GM12878 (cell line): ENCODE measurements around the gene SELENOS. TPM values are rescaled to one million over a fixed set of nuclear protein-coding genes. Genes with fewer than 3 reads are reported as not detected.

Experiments used
- ATAC-seq: fragments of 200-7000 bp; cut with Tn5 transposase; 3 replicates; pipeline ENCODE4 v1.9.1; 2020; ENCODE audit warnings: mild to moderate bottlenecking, moderate library complexity
- BruUV-seq: library from RNA; stranded (reverse); fragments of 400-500 nt; replicated peaks from 2 replicates; lab custom pipeline; 2021; lab: Mats Ljungman, UMichigan
- CTCF ChIA-PET: fragments of 300-600 bp; sonication (Branson Sonifier 250); formaldehyde crosslinking; extraction: SDS; loops from one replicate; lab custom pipeline; 2021; ENCODE audit warnings: inconsistent platforms; lab: Yijun Ruan, JAX
- POLR2A ChIA-PET: fragments of 350-600 bp; formaldehyde crosslinking; extraction: SDS; loops from one replicate; lab custom pipeline; 2021; ENCODE audit warnings: inconsistent platforms; lab: Charles Lee
- RAD21 ChIA-PET: fragments of 300-600 bp; sonication (Branson Sonifier 250); formaldehyde crosslinking; loops from one replicate; lab custom pipeline; 2023; ENCODE audit warnings: antibody characterized with exemption; ENCODE audit not compliant: unreplicated experiment; lab: Charles Lee
- SMC1A ChIA-PET: fragments of 300-600 bp; sonication (Branson Sonifier 250); formaldehyde crosslinking; loops from one replicate; lab custom pipeline; 2023; ENCODE audit not compliant: unreplicated experiment, uncharacterized antibody; lab: Charles Lee
- DNase-seq: peaks from one replicate; pipeline ENCODE4 v3.0.0-alpha.2; 2011; ENCODE audit warnings: low read depth, low spot score
- FAIRE-seq: peaks from 3 replicates; lab custom pipeline; 2011; peaks lifted over from hg19 to GRCh38; lab: Jason Lieb, UNC
- H2AFZ ChIP-seq: 2 replicates; pipeline ENCODE4 v1.6.0; 2011; ENCODE audit warnings: low read depth, low read length, control low read depth; ENCODE audit not compliant: control insufficient read depth
- H3K27ac ChIP-seq: 2 replicates; pipeline ENCODE4 v1.5.1; 2011; ENCODE audit warnings: control low read depth; ENCODE audit not compliant: control insufficient read depth, insufficient read depth
- H3K27me3 ChIP-seq, 2 experiments: replicated peaks in 1 of 2; 2 replicates each; pipeline versions ENCODE4 v1.6.0 to v1.6.1; 2011; ENCODE audit warnings: low read length in 1 of 2; ENCODE audit not compliant: control insufficient read depth in 2 of 2, insufficient read depth in 2 of 2
- H3K36me3 ChIP-seq, 2 experiments: 2 replicates each; pipeline ENCODE4 v1.5.1; 2011; ENCODE audit warnings: low read length in 1 of 2; ENCODE audit not compliant: control insufficient read depth in 2 of 2, insufficient read depth in 2 of 2
- H3K4me1 ChIP-seq: 2 replicates; pipeline ENCODE4 v1.6.1; 2011; ENCODE audit warnings: mild to moderate bottlenecking, low read length, moderate library complexity, mixed read lengths; ENCODE audit not compliant: control insufficient read depth, insufficient read depth
- H3K4me2 ChIP-seq: 2 replicates; pipeline ENCODE4 v1.6.0; 2011; ENCODE audit warnings: control low read depth; ENCODE audit not compliant: control insufficient read depth, insufficient read depth
- H3K4me3 ChIP-seq: fragments of 200-600 bp; sonication (generic); 2 replicates; pipeline ENCODE4 v1.5.1; 2016
- H3K79me2 ChIP-seq: 2 replicates; pipeline ENCODE4 v1.6.0; 2011; ENCODE audit warnings: low read length; ENCODE audit not compliant: control insufficient read depth, insufficient read depth
- H3K9ac ChIP-seq: 2 replicates; pipeline ENCODE4 v1.8.0; 2011; ENCODE audit warnings: low read length, control low read depth, mixed read lengths; ENCODE audit not compliant: control insufficient read depth, insufficient read depth
- H3K9me3 ChIP-seq: replicated peaks from 3 replicates; pipeline ENCODE4 v1.5.1; 2011; ENCODE audit warnings: mild to moderate bottlenecking, low read length; ENCODE audit not compliant: control insufficient read depth, insufficient read depth
- H4K20me1 ChIP-seq: 2 replicates; pipeline ENCODE4 v1.6.0; 2011; ENCODE audit not compliant: control insufficient read depth, insufficient read depth
- GABPA ChIP-seq: IDR thresholded peaks from 2 replicates; pipeline ENCODE4 v1.6.1; 2014; ENCODE audit warnings: antibody characterized with exemption, low read depth, mild to moderate bottlenecking, inconsistent platforms
- POLR2A ChIP-seq: IDR thresholded peaks from 2 replicates; pipeline ENCODE4 v1.6.1; 2011; ENCODE audit warnings: low read depth, mild to moderate bottlenecking, low read length
- RUNX3 ChIP-seq: IDR thresholded peaks from 2 replicates; pipeline ENCODE4 v1.6.1; 2012; ENCODE audit warnings: low read length, inconsistent platforms
- SUPT20H ChIP-seq: IDR thresholded peaks from 2 replicates; pipeline ENCODE4 v1.6.1; 2011; ENCODE audit warnings: low read depth, mild to moderate bottlenecking, low read length, moderate library complexity, borderline replicate concordance; ENCODE audit not compliant: control insufficient read depth
- WGBS: methylation state at CpG from one replicate; pipeline ENCODE4 v1.1.6; 2016; ENCODE audit warnings: low lambda C conversion rate; ENCODE audit not compliant: insufficient replicate concordance, insufficient coverage; ENCODE audit errors: missing lambda C conversion rate; 5-methylcytosine and 5-hydroxymethylcytosine counted together
- in situ Hi-C: fragments of 300-500 bp; cut with MboI; formaldehyde crosslinking; loops from 9 replicates; pipeline ENCODE4 v1.14.3; 2018; ENCODE audit warnings: mixed read lengths
- intact Hi-C: fragments of 100-400 bp; cut with micrococcal nuclease; formaldehyde crosslinking; loops from one replicate; pipeline ENCODE4 v1.14.2; 2022; ENCODE audit not compliant: unreplicated experiment
- polyA plus RNA-seq, 11 experiments: library from polyadenylated mRNA; depleted of rRNA in 4 of 11; unstranded in 6 of 11; stranded (reverse) in 5 of 11; fragments of >200 nt; fragmentation: Nextera tagmentation in 4 of 11; fragmentation: Illumina TruSeq in 1 of 11; extraction: Ambion mirVana in 4 of 11; extraction: Trizol in 1 of 11; gene quantifications; 1 replicate in 1 of 11; 2 replicates in 10 of 11; pipeline versions ENCODE4 v1.2.1 to v1.2.3, GENCODE V29; 2011 to 2016; ENCODE audit warnings: inconsistent platforms in 2 of 11, missing spikeins in 2 of 11, low read depth in 1 of 11
- total RNA-seq, 4 experiments: library from RNA; depleted of rRNA in 3 of 4; stranded (reverse); fragments of >200 nt in 3 of 4; fragmentation: Illumina TruSeq in 1 of 4; extraction: Trizol in 1 of 4; gene quantifications; 2 replicates each; pipeline versions ENCODE4 v1.2.1 to v1.2.3, GENCODE V29; 2013 to 2021
- TF ChIP-seq, protein P1 (sequence below): fragments of 450-650 bp; IDR thresholded peaks from 2 replicates; pipeline ENCODE4 v1.6.1; 2017; ENCODE audit warnings: antibody characterized with exemption, mild to moderate bottlenecking, moderate library complexity
- TF ChIP-seq, protein P2 (sequence below): IDR thresholded peaks from 2 replicates; pipeline ENCODE4 v1.6.1; 2012; ENCODE audit warnings: improper control_type of control experiment, low read depth, low read length; ENCODE audit not compliant: insufficient replicate concordance

The SELENOS gene
- total and polyA plus RNA-seq, 10 of the 15 experiments (the other 5 are each of a cell fraction or from before 2014, with no cell fraction given), result 25.8 to 90.1 (median 37.3) TPM

DNA sequence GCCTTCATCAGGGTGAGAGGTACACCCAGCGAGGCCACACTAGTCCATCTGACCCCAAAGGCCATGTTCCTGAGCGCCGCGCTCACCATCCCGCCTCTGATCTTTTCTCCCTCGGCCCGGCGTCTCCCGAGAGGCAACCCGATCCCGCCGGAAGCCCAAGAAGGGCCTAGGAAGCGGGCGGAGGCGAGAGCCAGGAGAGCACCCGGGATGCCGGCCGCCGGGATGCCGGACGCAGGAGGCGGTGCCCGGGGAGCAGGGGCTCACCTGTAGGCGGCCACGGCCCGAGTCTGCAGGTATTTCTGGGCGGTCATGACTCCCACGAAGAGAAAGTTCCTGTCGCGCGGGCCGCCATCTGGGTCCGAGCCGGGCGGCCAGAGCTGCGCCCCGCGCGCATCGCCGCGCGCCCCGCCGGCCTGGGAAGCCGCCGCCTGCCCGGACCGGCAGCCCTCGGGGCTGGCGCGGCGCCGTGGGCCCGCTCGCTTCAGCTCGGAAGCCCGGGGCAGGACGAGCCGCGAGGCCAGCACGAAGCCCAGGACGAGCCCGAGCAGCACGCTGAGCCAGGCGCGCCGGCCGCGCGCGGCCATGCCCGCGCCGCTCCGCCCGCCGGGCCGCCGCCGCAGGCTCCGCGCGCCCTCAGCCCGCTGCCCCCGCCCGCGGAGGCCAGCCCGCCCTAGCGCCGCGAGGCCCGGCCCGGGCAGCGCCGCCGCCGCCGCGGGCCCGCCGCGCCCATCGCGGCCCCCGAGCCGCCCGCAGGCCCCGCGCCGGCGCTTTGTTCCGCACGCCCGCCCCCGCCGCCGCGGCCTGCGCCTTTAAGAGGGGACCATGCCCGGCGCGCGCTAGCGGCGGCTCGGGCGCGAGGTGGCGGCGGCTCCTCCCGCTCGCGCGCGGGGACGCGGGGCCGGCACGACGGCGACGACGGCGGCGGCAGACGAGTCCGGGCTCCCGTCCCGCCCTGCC lies 26.1 kb downstream of the SELENOS start (continued):
- TF ChIP-seq, protein P1, sequence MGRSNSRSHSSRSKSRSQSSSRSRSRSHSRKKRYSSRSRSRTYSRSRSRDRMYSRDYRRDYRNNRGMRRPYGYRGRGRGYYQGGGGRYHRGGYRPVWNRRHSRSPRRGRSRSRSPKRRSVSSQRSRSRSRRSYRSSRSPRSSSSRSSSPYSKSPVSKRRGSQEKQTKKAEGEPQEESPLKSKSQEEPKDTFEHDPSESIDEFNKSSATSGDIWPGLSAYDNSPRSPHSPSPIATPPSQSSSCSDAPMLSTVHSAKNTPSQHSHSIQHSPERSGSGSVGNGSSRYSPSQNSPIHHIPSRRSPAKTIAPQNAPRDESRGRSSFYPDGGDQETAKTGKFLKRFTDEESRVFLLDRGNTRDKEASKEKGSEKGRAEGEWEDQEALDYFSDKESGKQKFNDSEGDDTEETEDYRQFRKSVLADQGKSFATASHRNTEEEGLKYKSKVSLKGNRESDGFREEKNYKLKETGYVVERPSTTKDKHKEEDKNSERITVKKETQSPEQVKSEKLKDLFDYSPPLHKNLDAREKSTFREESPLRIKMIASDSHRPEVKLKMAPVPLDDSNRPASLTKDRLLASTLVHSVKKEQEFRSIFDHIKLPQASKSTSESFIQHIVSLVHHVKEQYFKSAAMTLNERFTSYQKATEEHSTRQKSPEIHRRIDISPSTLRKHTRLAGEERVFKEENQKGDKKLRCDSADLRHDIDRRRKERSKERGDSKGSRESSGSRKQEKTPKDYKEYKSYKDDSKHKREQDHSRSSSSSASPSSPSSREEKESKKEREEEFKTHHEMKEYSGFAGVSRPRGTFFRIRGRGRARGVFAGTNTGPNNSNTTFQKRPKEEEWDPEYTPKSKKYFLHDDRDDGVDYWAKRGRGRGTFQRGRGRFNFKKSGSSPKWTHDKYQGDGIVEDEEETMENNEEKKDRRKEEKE, result 0 out of 2 replicates have a peak, but pooled peaks have one; percentile 54

DNA sequence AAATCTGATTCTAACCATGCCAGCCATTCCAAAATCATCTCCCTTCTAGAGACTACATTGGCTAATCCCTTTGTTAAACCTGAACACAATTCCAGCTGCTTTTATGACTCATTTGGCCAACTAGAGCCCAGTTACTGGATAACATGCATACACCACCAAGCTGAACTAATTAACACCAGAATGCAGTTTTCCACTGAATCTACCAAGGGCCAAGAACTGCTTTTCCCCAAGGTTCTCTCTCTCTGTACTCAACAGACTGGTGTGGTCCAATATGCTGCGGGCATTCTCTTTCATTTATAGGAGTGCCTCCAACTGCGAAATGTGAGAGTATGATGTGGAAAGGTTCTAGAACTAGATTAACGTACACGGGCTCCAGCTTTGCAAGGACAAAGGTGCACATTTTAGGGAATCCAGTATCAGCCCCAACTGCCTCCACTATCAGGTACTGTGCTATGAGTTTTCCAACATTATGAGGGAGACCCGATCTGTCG lies 26.9 kb downstream of the SELENOS start:
- TF ChIP-seq GABPA (no peak), RUNX3 (no peak), POLR2A (no peak; the same call in 1 of the 2 replicates), SUPT20H (no peak)
- TF ChIP-seq, protein P2, sequence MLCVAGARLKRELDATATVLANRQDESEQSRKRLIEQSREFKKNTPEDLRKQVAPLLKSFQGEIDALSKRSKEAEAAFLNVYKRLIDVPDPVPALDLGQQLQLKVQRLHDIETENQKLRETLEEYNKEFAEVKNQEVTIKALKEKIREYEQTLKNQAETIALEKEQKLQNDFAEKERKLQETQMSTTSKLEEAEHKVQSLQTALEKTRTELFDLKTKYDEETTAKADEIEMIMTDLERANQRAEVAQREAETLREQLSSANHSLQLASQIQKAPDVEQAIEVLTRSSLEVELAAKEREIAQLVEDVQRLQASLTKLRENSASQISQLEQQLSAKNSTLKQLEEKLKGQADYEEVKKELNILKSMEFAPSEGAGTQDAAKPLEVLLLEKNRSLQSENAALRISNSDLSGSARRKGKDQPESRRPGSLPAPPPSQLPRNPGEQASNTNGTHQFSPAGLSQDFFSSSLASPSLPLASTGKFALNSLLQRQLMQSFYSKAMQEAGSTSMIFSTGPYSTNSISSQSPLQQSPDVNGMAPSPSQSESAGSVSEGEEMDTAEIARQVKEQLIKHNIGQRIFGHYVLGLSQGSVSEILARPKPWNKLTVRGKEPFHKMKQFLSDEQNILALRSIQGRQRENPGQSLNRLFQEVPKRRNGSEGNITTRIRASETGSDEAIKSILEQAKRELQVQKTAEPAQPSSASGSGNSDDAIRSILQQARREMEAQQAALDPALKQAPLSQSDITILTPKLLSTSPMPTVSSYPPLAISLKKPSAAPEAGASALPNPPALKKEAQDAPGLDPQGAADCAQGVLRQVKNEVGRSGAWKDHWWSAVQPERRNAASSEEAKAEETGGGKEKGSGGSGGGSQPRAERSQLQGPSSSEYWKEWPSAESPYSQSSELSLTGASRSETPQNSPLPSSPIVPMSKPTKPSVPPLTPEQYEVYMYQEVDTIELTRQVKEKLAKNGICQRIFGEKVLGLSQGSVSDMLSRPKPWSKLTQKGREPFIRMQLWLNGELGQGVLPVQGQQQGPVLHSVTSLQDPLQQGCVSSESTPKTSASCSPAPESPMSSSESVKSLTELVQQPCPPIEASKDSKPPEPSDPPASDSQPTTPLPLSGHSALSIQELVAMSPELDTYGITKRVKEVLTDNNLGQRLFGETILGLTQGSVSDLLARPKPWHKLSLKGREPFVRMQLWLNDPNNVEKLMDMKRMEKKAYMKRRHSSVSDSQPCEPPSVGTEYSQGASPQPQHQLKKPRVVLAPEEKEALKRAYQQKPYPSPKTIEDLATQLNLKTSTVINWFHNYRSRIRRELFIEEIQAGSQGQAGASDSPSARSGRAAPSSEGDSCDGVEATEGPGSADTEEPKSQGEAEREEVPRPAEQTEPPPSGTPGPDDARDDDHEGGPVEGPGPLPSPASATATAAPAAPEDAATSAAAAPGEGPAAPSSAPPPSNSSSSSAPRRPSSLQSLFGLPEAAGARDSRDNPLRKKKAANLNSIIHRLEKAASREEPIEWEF, result no peak
- DNase-seq, result no peak
- 25% methylated on average over 6 of the region's 6 CpGs for WGBS
- intact Hi-C loops, result loop anchor here (2.0 kb wide), 2 partner anchors 62 to 124 kb away; no protein-coding TSS in a partner anchor
- RAD21 ChIA-PET, result interaction anchor here (0.9 to 2.4 kb wide), 7 partner anchors 10 to 165 kb away, joined by 3 to 17 read pairs (median 3); no protein-coding TSS in a partner anchor
- FAIRE-seq, result no peak
- Histone ChIP-seq H3K27me3 (no peaks in the 10 kb centered on the region), H3K4me1 (peaks cover 3% of the 10 kb centered on the region), H3K4me2 (peak overlapping the region; percentile 86), H4K20me1 (no peaks in the 10 kb centered on the region), H3K79me2 (peaks cover 55% of the 10 kb centered on the region), H3K9me3 (no peaks in the 10 kb centered on the region), H2AFZ (no peak overlapping the region), H3K27ac (no peak overlapping the region; the same call in 1 of the 2 replicates), H3K36me3 (no peaks in the 10 kb centered on the region), H3K9ac (peak overlapping the region; percentile 57), H3K4me3 (peak overlapping the region; percentile 91)
- in situ Hi-C loops, result no loop called here
- no peak for ATAC-seq
- CTCF ChIA-PET, result interaction anchor here (0.9 to 2.1 kb wide), 7 partner anchors 11 to 161 kb away, joined by 3 to 8 read pairs (median 4); no protein-coding TSS in a partner anchor
- no TSS peak for BruUV-seq
- SMC1A ChIA-PET, result interaction anchor here (0.6 to 3.2 kb wide), 5 partner anchors 10 to 162 kb away, joined by 3 to 23 read pairs (median 5); no protein-coding TSS in a partner anchor
- POLR2A ChIA-PET, result interaction anchor here (1.0 to 1.1 kb wide), 2 partner anchors 10 to 17 kb away, joined by 3 read pairs; no protein-coding TSS in a partner anchor
